Prostate gland (tissue), 2 donors: Measurements from ENCODE around the gene CAPNS1. TPM values are rescaled to one million over a fixed set of nuclear protein-coding genes. Genes with fewer than 3 reads are reported as not detected.

Experiments
- DNase-seq: peaks from one replicate; pipeline ENCODE4 v3.0.0-alpha.2; 2019; ENCODE audit warnings: low spot score
- H3K27ac ChIP-seq, 2 donors: fragments of 200-600 bp; sonication (generic); 2 replicates each; pipeline ENCODE4 v1.5.1; 2017 to 2019
- H3K27me3 ChIP-seq: fragments of 200-600 bp; sonication (generic); replicated peaks from 2 replicates; pipeline ENCODE4 v1.5.1; 2019; ENCODE audit not compliant: insufficient read depth
- H3K36me3 ChIP-seq, 2 donors: fragments of 200-600 bp; sonication (generic); 1 replicate in 1 of 2; 2 replicates in 1 of 2; pipeline versions ENCODE4 v1.5.1 to v1.8.1; 2017 to 2019
- H3K4me1 ChIP-seq: fragments of 200-600 bp; sonication (generic); replicated peaks from 2 replicates; pipeline ENCODE4 v1.5.1; 2019
- H3K4me3 ChIP-seq, 2 donors: fragments of 200-600 bp; sonication (generic); 2 replicates each; pipeline ENCODE4 v1.5.1; 2017 to 2019
- H3K9me3 ChIP-seq: fragments of 200-600 bp; sonication (generic); 2 replicates; pipeline ENCODE4 v1.5.1; 2017
- CTCF ChIP-seq, 4 experiments: fragments of 200-600 bp in 2 of 4; fragments of 450-650 bp in 2 of 4; sonication (generic) in 2 of 4; IDR thresholded peaks; 1 replicate in 3 of 4; 2 replicates in 1 of 4; pipeline ENCODE4 v1.5.1; 2016 to 2019; ENCODE audit warnings: antibody characterized with exemption in 4 of 4, mild to moderate bottlenecking in 2 of 4, moderate library complexity in 2 of 4
- POLR2A ChIP-seq: fragments of 450-650 bp; IDR thresholded peaks from one replicate; pipeline ENCODE4 v1.6.1; 2016; ENCODE audit warnings: antibody characterized with exemption, mild to moderate bottlenecking
- POLR2AphosphoS5 ChIP-seq: sonication (generic); formaldehyde crosslinking; IDR thresholded peaks from one replicate; pipeline ENCODE4 v1.6.1; 2017; ENCODE audit warnings: antibody characterized with exemption
- WGBS: methylation state at CpG from one replicate; pipeline ENCODE4 v1.1.5; 2018; 5-methylcytosine and 5-hydroxymethylcytosine counted together
- intact Hi-C: fragments of 100-400 bp; cut with DNase I; formaldehyde crosslinking; loops from one replicate; pipeline ENCODE4 v1.14.2; 2022
- total RNA-seq, 2 donors: library from RNA; depleted of rRNA; stranded (reverse); fragments of >200 nt; gene quantifications; one replicate each; pipeline ENCODE4 v1.1.0, GENCODE V29; 2016

CAPNS1 gene
- total RNA-seq, 2 donors from 2014 or later, result 168 to 196 TPM

DNA sequence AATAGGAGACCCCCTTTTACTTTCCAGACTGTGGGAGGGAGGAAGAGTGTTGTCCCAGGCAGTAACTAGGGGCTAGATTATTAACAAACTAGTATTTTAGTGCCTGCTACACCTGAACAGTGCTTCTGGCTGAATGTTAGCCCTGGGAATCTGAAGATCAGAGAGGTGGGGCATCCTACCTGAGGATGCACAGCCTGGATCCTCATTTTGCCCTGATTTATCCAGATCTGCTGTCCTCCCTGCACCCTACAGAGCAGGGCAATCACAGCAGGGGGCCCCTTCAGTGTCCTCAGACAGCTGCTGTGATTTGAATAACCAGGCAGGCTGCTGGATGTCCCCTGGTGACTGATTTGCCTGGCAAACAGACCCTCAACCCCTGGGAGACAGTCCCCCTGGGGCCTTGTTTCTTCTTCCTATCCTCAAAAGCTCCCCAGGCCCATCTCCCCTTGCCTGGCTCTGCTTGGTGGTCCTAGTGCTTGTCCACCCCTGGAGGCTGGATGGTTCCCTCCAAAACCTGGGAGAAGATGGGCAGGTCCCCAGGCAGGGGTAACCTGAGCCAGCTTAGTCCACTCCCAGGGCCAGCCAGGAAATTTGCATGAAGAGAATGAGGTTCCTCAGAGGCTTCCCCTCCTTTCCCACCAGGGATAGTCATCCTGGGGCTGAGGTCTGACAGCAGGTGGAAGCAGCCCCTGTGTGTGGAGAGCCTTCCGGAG lies 29.2 kb upstream of the CAPNS1 start, which contains the start of gene OVOL3:
OVOL3 (plus strand) TSS at position 657 of the 713 bp plus-strand sequence. CDS start 60 bp downstream, outside the sequence.
- Histone ChIP-seq H3K9me3 (no peaks in the 10 kb centered on the region), H3K4me3 (no peak within 1 kb of the TSS), H3K27me3 (no peaks in the 10 kb centered on the region), H3K4me1 (peaks cover 4% of the 10 kb centered on the region), H3K36me3 (no peaks in the 10 kb centered on the region), H3K27ac (no peak within 1 kb of the TSS)
- no peak for DNase-seq
- WGBS, result 83% methylated on average over 1 of the region's 1 CpG
- intact Hi-C loops, result no loop called here
- no peak for TF ChIP-seq POLR2AphosphoS5
- no peak for TF ChIP-seq CTCF (IDR thresholded peaks at IDR 0.05)
- TF ChIP-seq POLR2A, result no peak

DNA sequence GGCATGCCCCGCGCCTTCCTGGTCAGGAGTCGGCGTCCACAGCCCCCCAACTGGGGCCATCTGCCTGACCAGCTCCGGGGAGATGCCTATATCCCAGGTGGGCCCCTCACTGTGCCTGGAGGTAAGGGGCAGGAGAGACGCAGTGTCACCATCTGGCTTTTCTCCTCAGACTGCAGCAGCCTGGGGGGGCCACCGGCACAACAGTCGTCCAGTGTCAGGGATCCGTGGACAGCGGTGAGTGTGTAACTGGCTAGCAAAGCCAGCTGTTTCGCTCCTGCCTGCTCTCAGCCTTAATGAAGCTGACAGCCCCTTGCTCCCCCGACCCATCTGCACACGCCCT lies 28.7 kb upstream of the CAPNS1 start:
- TF ChIP-seq POLR2AphosphoS5, result no peak
- no peak for TF ChIP-seq CTCF (IDR thresholded peaks at IDR 0.05)
- no peak for TF ChIP-seq POLR2A
- H3K36me3 ChIP-seq, result no peaks in the 10 kb centered on the region
- H3K4me1 ChIP-seq, result peaks cover 4% of the 10 kb centered on the region
- no peak for DNase-seq
- H3K9me3 ChIP-seq, result no peaks in the 10 kb centered on the region
- intact Hi-C loops, result no loop called here
- WGBS, result 69% methylated on average over 13 of the region's 13 CpGs
- H3K4me3 ChIP-seq, result no peak overlapping the region
- H3K27me3 ChIP-seq, result no peaks in the 10 kb centered on the region
- no peak overlapping the region for H3K27ac ChIP-seq

DNA sequence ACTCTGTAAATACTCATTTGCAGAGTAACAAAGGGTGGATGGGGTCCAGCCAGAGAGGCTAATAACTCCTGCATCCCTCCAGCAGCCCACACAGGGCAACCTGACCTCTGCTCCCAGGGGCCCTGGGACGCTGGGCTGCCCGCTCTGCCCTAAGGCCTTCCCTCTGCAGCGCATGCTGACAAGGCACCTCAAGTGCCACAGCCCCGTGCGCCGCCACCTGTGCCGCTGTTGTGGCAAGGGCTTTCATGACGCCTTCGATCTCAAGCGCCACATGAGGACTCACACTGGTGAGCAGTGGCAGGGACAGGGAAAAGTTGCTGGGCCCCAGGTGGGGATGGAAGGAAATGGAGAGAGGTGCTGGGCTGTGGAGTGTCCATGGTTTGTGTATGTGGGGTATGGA lies 27.2 kb upstream of the CAPNS1 start:
- intact Hi-C loops, result no loop called here
- Histone ChIP-seq H3K9me3 (no peaks in the 10 kb centered on the region), H3K27me3 (no peaks in the 10 kb centered on the region), H3K36me3 (no peaks in the 10 kb centered on the region), H3K4me1 (peaks cover 4% of the 10 kb centered on the region), H3K4me3 (no peak overlapping the region), H3K27ac (no peak overlapping the region)
- WGBS, result 95% methylated on average over 10 of the region's 10 CpGs
- DNase-seq, result no peak
- TF ChIP-seq POLR2A, result no peak
- TF ChIP-seq CTCF (IDR thresholded peaks at IDR 0.05), result no peak
- no peak for TF ChIP-seq POLR2AphosphoS5

- no peak for DNase-seq
- intact Hi-C loops, result no loop called here
- Histone ChIP-seq H3K27me3 (no peaks in the 10 kb centered on the region), H3K27ac (no peak overlapping the region), H3K4me1 (peaks cover 4% of the 10 kb centered on the region), H3K4me3 (no peak overlapping the region), H3K36me3 (no peaks in the 10 kb centered on the region), H3K9me3 (no peaks in the 10 kb centered on the region)
- 80% methylated on average over 33 of the region's 34 CpGs for WGBS
- no peak for TF ChIP-seq CTCF (IDR thresholded peaks at IDR 0.05)
- no peak for TF ChIP-seq POLR2A
- no peak for TF ChIP-seq POLR2AphosphoS5
Measured at GRCh38 chr19:36113425-36113824, 26.4 kb upstream of the CAPNS1 start.
